ENCODE results near the gene FRS2. TPM values are rescaled to one million over a fixed set of nuclear protein-coding genes. Genes with fewer than 3 reads are reported as not detected.
"Not testable (repeated sequence)": the region's sequence is repeated elsewhere in the genome, so short reads cannot be mapped to it uniquely, and the experiment has no call there.

The FRS2 gene
- total RNA-seq, 2 donors from 2014 or later, result 39.5 to 65.6 TPM

DNA sequence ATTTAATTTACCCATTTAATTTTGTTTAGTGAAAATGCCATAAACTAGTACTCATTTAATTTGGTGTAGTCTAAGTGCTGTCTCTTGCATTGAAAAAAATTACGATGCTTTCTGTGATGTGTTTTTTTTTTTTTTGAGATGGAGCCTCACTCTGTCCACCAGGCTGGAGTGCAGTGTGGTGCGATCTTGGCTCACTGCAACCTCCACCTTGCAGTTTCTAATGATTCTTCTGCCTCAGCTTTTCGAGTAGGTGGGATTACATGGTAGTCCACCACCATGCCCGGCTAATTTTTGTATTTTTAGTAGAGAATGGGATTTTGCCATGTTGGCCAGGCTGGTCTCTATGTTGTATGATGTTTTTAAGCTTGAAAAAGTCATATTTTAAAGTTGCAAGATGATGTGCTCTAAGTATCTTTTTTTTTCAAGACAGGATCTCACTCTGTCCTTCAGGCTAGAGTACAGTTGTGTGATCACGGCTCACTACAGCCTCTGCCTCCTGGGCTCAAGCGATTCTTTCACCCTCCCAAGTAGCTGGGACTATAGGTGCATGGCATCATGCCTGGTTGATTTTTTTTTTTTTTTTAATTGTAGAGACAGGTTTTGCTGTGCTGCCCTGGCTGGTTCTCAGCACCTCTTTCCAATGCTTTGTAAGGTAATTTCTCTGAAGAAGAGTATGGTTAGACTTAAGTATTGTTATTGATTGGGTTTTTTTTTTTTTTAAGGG is 131.9 kb downstream of the FRS2 start:
- TF ChIP-seq POLR2AphosphoS5 (IDR thresholded peaks at IDR 0.05) (no peak), POLR2A (IDR thresholded peaks at IDR 0.05) (no peak)
- TF ChIP-seq, protein P1, sequence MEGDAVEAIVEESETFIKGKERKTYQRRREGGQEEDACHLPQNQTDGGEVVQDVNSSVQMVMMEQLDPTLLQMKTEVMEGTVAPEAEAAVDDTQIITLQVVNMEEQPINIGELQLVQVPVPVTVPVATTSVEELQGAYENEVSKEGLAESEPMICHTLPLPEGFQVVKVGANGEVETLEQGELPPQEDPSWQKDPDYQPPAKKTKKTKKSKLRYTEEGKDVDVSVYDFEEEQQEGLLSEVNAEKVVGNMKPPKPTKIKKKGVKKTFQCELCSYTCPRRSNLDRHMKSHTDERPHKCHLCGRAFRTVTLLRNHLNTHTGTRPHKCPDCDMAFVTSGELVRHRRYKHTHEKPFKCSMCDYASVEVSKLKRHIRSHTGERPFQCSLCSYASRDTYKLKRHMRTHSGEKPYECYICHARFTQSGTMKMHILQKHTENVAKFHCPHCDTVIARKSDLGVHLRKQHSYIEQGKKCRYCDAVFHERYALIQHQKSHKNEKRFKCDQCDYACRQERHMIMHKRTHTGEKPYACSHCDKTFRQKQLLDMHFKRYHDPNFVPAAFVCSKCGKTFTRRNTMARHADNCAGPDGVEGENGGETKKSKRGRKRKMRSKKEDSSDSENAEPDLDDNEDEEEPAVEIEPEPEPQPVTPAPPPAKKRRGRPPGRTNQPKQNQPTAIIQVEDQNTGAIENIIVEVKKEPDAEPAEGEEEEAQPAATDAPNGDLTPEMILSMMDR (IDR thresholded peaks at IDR 0.05), result no peak
- Histone ChIP-seq H3K36me3 (peaks cover 0 to 5% of the 10 kb centered on the region in 2 donors), H3K27ac (no peak overlapping the region), H3K4me1 (replicated peaks) (no peaks in the 10 kb centered on the region), H3K9me3 (no peaks in the 10 kb centered on the region), H3K4me3 (no peak overlapping the region), H3K27me3 (replicated peaks; ENCODE audit: insufficient read depth) (no peaks in the 10 kb centered on the region)
- intact Hi-C loops (cut with DNase I), result no loop called here
- DNase-seq (ENCODE audit: low spot score), result no peak
- WGBS, result 83% methylated on average over 6 of the region's 6 CpGs

DNA sequence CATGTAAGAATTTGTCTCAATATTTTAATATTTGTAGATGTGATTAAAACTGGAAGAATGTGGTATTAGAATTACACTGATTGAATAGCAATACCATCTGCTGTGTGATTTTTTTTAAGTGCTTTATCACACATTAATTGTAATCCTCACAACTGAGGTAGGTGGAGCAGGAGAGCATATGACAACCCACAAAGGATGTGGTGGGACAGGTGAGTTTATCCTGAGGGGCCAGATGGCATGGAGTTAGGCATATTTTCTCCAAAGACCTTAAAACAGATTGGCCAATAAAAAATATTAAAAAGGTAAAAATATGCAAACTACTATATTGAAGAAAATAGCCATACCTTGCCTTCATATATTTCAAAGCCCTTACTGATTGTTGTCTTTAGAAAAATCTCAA is 132.8 kb downstream of the FRS2 start:
- Histone ChIP-seq H3K27me3 (replicated peaks; ENCODE audit: insufficient read depth) (no peaks in the 10 kb centered on the region), H3K4me3 (no peak overlapping the region), H3K4me1 (replicated peaks) (no peaks in the 10 kb centered on the region), H3K36me3 (peaks cover 0 to 4% of the 10 kb centered on the region in 2 donors), H3K27ac (no peak overlapping the region), H3K9me3 (no peaks in the 10 kb centered on the region)
- no peak for DNase-seq (ENCODE audit: low spot score)
- TF ChIP-seq POLR2A (IDR thresholded peaks at IDR 0.05) (no peak), POLR2AphosphoS5 (IDR thresholded peaks at IDR 0.05) (no peak)
- TF ChIP-seq, protein P1 (IDR thresholded peaks at IDR 0.05), result no peak
- intact Hi-C loops (cut with DNase I), result no loop called here

DNA sequence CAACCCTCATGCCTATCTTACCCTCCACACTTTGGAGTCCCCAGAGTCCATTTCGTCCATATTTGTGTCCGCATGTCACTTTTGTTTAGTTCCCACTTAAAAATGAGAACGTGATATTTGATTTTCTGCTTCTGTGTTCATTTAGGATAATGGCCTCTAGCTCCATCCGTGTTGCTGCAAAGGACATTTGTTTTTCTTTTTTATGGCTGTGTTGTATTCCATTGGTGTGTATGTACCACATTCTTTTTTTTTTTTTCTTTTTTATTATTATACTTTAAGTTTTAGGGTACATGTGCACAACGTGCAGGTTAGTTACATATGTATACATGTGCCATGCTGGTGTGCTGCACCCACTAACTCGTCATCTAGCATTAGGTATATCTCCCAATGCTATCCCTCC is 133.4 kb downstream of the FRS2 start:
- over 99% methylated on average over 5 of the region's 6 CpGs for WGBS
- H3K36me3 ChIP-seq; H3K27me3 ChIP-seq (replicated peaks; ENCODE audit: insufficient read depth); H3K4me1 ChIP-seq (replicated peaks); DNase-seq (ENCODE audit: low spot score); H3K9me3 ChIP-seq; H3K4me3 ChIP-seq; intact Hi-C loops (cut with DNase I); H3K27ac ChIP-seq: not testable (repeated sequence)

DNA sequence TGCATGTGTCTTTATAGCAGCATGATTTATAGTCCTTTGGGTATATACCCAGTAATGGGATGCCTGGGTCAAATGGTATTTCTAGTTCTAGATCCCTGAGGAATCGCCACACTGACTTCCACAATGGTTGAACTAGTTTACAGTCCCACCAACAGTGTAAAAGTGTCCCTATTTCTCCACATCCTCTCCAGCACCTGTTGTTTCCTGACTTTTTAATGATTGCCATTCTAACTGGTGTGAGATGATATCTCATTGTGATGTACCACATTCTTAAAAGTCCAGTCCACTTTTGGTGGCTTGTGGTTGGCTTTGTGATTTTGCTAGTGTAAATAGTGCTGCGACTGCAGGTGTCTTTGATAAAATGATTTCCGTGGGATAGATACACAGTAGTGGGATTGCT is 134.1 kb downstream of the FRS2 start:
- DNase-seq (ENCODE audit: low spot score); H3K9me3 ChIP-seq; H3K27ac ChIP-seq; H3K36me3 ChIP-seq; intact Hi-C loops (cut with DNase I); H3K4me3 ChIP-seq; H3K27me3 ChIP-seq (replicated peaks; ENCODE audit: insufficient read depth); H3K4me1 ChIP-seq (replicated peaks): not testable (repeated sequence)
- WGBS, result 82% methylated on average over 3 of the region's 3 CpGs

DNA sequence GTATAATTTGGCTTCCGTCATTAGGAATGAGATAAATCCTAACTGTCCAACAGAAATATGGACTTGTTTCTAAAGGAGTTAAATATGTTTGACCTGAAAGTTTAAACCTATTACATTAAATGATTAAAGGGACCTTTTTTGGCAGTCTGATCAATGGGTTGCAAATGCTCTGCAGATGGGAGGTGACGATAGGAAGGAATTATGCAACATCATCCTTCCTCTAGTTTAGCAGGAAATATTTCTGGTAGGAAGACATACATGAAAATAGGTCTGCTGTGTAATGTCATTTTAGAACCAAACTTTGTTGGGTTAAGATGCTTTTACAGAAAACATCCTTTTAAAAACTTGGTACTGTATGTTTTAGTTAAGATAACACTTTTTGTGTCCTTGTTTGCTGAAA is 137.9 kb downstream of the FRS2 start:
- H3K9me3 ChIP-seq, result no peaks in the 10 kb centered on the region
- no peak overlapping the region for H3K27ac ChIP-seq
- H3K27me3 ChIP-seq (replicated peaks; ENCODE audit: insufficient read depth), result no peaks in the 10 kb centered on the region
- TF ChIP-seq, protein P1 (IDR thresholded peaks at IDR 0.05), result no peak
- intact Hi-C loops (cut with DNase I), result no loop called here
- H3K4me3 ChIP-seq, result no peak overlapping the region
- WGBS, result 66% methylated on average over 2 of the region's 2 CpGs
- no peaks in the 10 kb centered on the region for H3K36me3 ChIP-seq
- no peak for DNase-seq (ENCODE audit: low spot score)
- no peaks in the 10 kb centered on the region for H3K4me1 ChIP-seq (replicated peaks)

DNA sequence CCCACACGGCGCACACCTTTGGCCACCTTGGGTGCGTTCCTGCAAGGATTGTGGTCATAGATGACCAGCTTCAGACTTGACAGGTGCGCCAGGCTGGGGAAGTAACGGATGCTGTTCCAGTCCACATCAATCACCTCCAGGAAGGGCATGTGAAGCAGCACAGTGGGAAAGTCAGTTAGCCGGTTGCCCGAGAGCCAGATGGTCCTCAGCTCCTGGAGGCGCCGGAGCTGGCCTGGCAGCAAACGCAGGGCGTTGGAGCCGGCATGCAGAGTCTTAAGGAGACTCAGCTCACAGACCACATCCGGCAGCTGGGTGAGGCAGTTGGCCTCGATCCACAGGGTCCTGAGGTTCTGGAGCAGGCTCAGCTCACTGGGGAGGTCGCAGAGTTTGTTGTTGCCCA is 139.9 kb downstream of the FRS2 start:
- Histone ChIP-seq H3K36me3 (no peaks in the 10 kb centered on the region), H3K4me3 (no peak overlapping the region), H3K27ac (no peak overlapping the region), H3K9me3 (no peaks in the 10 kb centered on the region), H3K4me1 (replicated peaks) (no peaks in the 10 kb centered on the region), H3K27me3 (replicated peaks; ENCODE audit: insufficient read depth) (no peaks in the 10 kb centered on the region)
- TF ChIP-seq, protein P1 (IDR thresholded peaks at IDR 0.05), result no peak
- no peak for TF ChIP-seq POLR2A (IDR thresholded peaks at IDR 0.05)
- TF ChIP-seq POLR2AphosphoS5 (IDR thresholded peaks at IDR 0.05), result no peak
- intact Hi-C loops (cut with DNase I), result no loop called here
- 94% methylated on average over 15 of the region's 15 CpGs for WGBS
- DNase-seq (ENCODE audit: low spot score), result no peak

Measured in prostate gland (tissue), 2 donors.